ENCODE data around the gene CEP43.
A peak's percentile ranks its signal among the peaks of the same experiment; 100 is the strongest.

CEP43 gene

GRCh38 chr6:167013067-167013466 lies 13.9 kb downstream of the CEP43 start:
- Histone ChIP-seq H2BK120ac (ENCODE audit: low read depth, low read length) (no peak overlapping the region), H3K4me2 (ENCODE audit: low read length, poor library complexity, severe bottlenecking) (no peak overlapping the region), H2BK5ac (ENCODE audit: low read depth, low read length, poor library complexity, severe bottlenecking) (no peak overlapping the region), H2AFZ (ENCODE audit: low read depth, low read length) (no peak overlapping the region), H3K9me3 (ENCODE audit: control insufficient read depth, low read length) (no peaks in the 10 kb centered on the region), H3K4ac (ENCODE audit: low read depth in 1 of 2, low read length in 2 of 2) (no peak overlapping the region), H3K14ac (ENCODE audit: low read length in 2 of 2) (no peak overlapping the region), H2AK5ac (ENCODE audit: low read length, severe bottlenecking) (no peak overlapping the region), H4K8ac (ENCODE audit: low read length) (no peak overlapping the region), H3K27me3 (ENCODE audit: control insufficient read depth in 1 of 2, insufficient read depth in 1 of 2, low read length in 2 of 2) (no peaks in the 10 kb centered on the region), H3K9ac (ENCODE audit: low read length) (no peak overlapping the region), H3K4me1 (ENCODE audit: control insufficient read depth, insufficient read depth, low read depth, low read length) (no peaks in the 10 kb centered on the region), H3K18ac (ENCODE audit: low read depth in 1 of 2, low read length in 2 of 2) (no peak overlapping the region), H3K36me3 (ENCODE audit: control insufficient read depth in 1 of 2, insufficient read depth in 2 of 2, low read depth in 1 of 2, low read length in 2 of 2) (peaks cover 23 to 58% of the 10 kb centered on the region in 2 experiments), H3K27ac (ENCODE audit: low read length, poor library complexity, severe bottlenecking) (no peak overlapping the region), H4K91ac (ENCODE audit: low read length) (no peak overlapping the region), H2BK12ac (ENCODE audit: low read length in 2 of 2) (no peak overlapping the region), H2BK15ac (ENCODE audit: low read depth, poor library complexity, severe bottlenecking) (no peak overlapping the region), H3K23ac (ENCODE audit: low read length in 2 of 2) (no peak overlapping the region), H3K4me3 (ENCODE audit: insufficient read depth in 1 of 2, low read depth in 1 of 2, low read length in 2 of 2) (no peak overlapping the region), H3K79me1 (replicated peaks; ENCODE audit: low read length, poor library complexity, severe bottlenecking) (peaks cover 21% of the 10 kb centered on the region)
- no peak for DNase-seq
- WGBS, result 92% methylated on average over 1 of the region's 1 CpG

- Histone ChIP-seq H2AFZ (ENCODE audit: low read depth, low read length) (no peak overlapping the region), H4K91ac (ENCODE audit: low read length) (no peak overlapping the region), H3K4me3 (ENCODE audit: insufficient read depth in 1 of 2, low read depth in 1 of 2, low read length in 2 of 2) (no peak overlapping the region), H3K79me1 (replicated peaks; ENCODE audit: low read length, poor library complexity, severe bottlenecking) (peaks cover 21% of the 10 kb centered on the region), H3K4me1 (ENCODE audit: control insufficient read depth, insufficient read depth, low read depth, low read length) (no peaks in the 10 kb centered on the region), H3K14ac (ENCODE audit: low read length in 2 of 2) (no peak overlapping the region), H3K23ac (ENCODE audit: low read length in 2 of 2) (no peak overlapping the region), H3K4me2 (ENCODE audit: low read length, poor library complexity, severe bottlenecking) (no peak overlapping the region), H3K18ac (ENCODE audit: low read depth in 1 of 2, low read length in 2 of 2) (no peak overlapping the region), H2BK5ac (ENCODE audit: low read depth, low read length, poor library complexity, severe bottlenecking) (no peak overlapping the region), H3K27ac (ENCODE audit: low read length, poor library complexity, severe bottlenecking) (no peak overlapping the region), H3K4ac (ENCODE audit: low read depth in 1 of 2, low read length in 2 of 2) (no peak overlapping the region), H3K36me3 (ENCODE audit: control insufficient read depth in 1 of 2, insufficient read depth in 2 of 2, low read depth in 1 of 2, low read length in 2 of 2) (peaks cover 24 to 60% of the 10 kb centered on the region in 2 experiments), H2BK15ac (ENCODE audit: low read depth, poor library complexity, severe bottlenecking) (no peak overlapping the region), H4K8ac (ENCODE audit: low read length) (no peak overlapping the region), H3K9ac (ENCODE audit: low read length) (no peak overlapping the region), H3K27me3 (ENCODE audit: control insufficient read depth in 1 of 2, insufficient read depth in 1 of 2, low read length in 2 of 2) (no peaks in the 10 kb centered on the region), H3K9me3 (ENCODE audit: control insufficient read depth, low read length) (no peaks in the 10 kb centered on the region), H2BK120ac (ENCODE audit: low read depth, low read length) (no peak overlapping the region), H2BK12ac (ENCODE audit: low read length in 2 of 2) (no peak overlapping the region), H2AK5ac (ENCODE audit: low read length, severe bottlenecking) (no peak overlapping the region)
- 100% methylated on average over 3 of the region's 4 CpGs for WGBS
- DNase-seq, result no peak
Measured at GRCh38 chr6:167013946-167014345, 14.7 kb downstream of the CEP43 start.

DNA sequence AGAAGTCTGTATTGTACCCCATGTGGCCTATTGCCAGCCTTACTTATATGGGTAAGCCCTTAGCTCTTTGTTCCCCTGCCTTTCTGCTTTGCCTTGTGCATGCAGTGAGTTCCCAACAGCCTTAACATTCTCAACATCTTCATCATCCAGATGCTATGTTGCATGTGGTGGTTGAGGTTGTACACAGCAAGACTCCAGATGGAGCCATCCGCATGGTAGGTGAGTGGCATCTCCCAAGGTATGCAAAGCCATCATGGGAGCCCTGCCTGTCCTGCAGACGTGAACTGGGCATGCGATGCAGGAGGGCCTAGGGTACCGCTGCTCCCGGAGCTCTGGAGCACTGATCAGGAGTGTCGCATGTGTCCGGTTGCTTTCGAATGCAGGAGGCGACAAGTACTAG lies 16.1 kb downstream of the CEP43 start:
- WGBS, result 97% methylated on average over 5 of the region's 9 CpGs
- Histone ChIP-seq H3K79me1 (replicated peaks; ENCODE audit: low read length, poor library complexity, severe bottlenecking) (peaks cover 22% of the 10 kb centered on the region), H3K23ac (ENCODE audit: low read length in 2 of 2) (no peak overlapping the region)

GRCh38 chr6:167020206-167020605 lies 21.0 kb downstream of the CEP43 start:
- Histone ChIP-seq H3K4ac (ENCODE audit: low read depth in 1 of 2, low read length in 2 of 2) (no peak overlapping the region), H3K27me3 (ENCODE audit: control insufficient read depth in 1 of 2, insufficient read depth in 1 of 2, low read length in 2 of 2) (no peaks in the 10 kb centered on the region), H3K9me3 (ENCODE audit: control insufficient read depth, low read length) (no peaks in the 10 kb centered on the region), H3K4me3 (ENCODE audit: insufficient read depth in 1 of 2, low read depth in 1 of 2, low read length in 2 of 2) (no peak overlapping the region), H3K9ac (ENCODE audit: low read length) (no peak overlapping the region), H3K18ac (ENCODE audit: low read depth in 1 of 2, low read length in 2 of 2) (no peak overlapping the region), H2BK120ac (ENCODE audit: low read depth, low read length) (no peak overlapping the region), H4K91ac (ENCODE audit: low read length) (no peak overlapping the region), H3K23ac (ENCODE audit: low read length in 2 of 2) (no peak overlapping the region), H3K36me3 (ENCODE audit: control insufficient read depth in 1 of 2, insufficient read depth in 2 of 2, low read depth in 1 of 2, low read length in 2 of 2) (peaks cover 22 to 60% of the 10 kb centered on the region in 2 experiments), H2BK15ac (ENCODE audit: low read depth, poor library complexity, severe bottlenecking) (no peak overlapping the region), H3K79me1 (replicated peaks; ENCODE audit: low read length, poor library complexity, severe bottlenecking) (peaks cover 22% of the 10 kb centered on the region), H4K8ac (ENCODE audit: low read length) (no peak overlapping the region), H2AK5ac (ENCODE audit: low read length, severe bottlenecking) (no peak overlapping the region), H3K27ac (ENCODE audit: low read length, poor library complexity, severe bottlenecking) (no peak overlapping the region), H2BK12ac (ENCODE audit: low read length in 2 of 2) (no peak overlapping the region), H3K4me1 (ENCODE audit: control insufficient read depth, insufficient read depth, low read depth, low read length) (no peaks in the 10 kb centered on the region), H3K4me2 (ENCODE audit: low read length, poor library complexity, severe bottlenecking) (no peak overlapping the region), H2BK5ac (ENCODE audit: low read depth, low read length, poor library complexity, severe bottlenecking) (no peak overlapping the region), H3K14ac (ENCODE audit: low read length in 2 of 2) (no peak overlapping the region), H2AFZ (ENCODE audit: low read depth, low read length) (no peak overlapping the region)
- DNase-seq, result no peak
- WGBS, result 100% methylated on average over 1 of the region's 3 CpGs

More for the DNA sequence above, 16.1 kb downstream of the CEP43 start:
- no peak overlapping the region for H2BK15ac ChIP-seq (ENCODE audit: low read depth, poor library complexity, severe bottlenecking)
- H2AK5ac ChIP-seq (ENCODE audit: low read length, severe bottlenecking), result no peak overlapping the region
- no peaks in the 10 kb centered on the region for H3K9me3 ChIP-seq (ENCODE audit: control insufficient read depth, low read length)
- H3K18ac ChIP-seq (ENCODE audit: low read depth in 1 of 2, low read length in 2 of 2), result no peak overlapping the region
- H2BK120ac ChIP-seq (ENCODE audit: low read depth, low read length), result no peak overlapping the region
- DNase-seq, result no peak
- no peak overlapping the region for H3K4me2 ChIP-seq (ENCODE audit: low read length, poor library complexity, severe bottlenecking)
- no peak overlapping the region for H3K9ac ChIP-seq (ENCODE audit: low read length)
- H2AFZ ChIP-seq (ENCODE audit: low read depth, low read length), result no peak overlapping the region
- peak overlapping the region; percentile 7 for H4K91ac ChIP-seq (ENCODE audit: low read length)
- H3K14ac ChIP-seq (ENCODE audit: low read length in 2 of 2), result no peak overlapping the region
- H3K4me1 ChIP-seq (ENCODE audit: control insufficient read depth, insufficient read depth, low read depth, low read length), result no peaks in the 10 kb centered on the region
- no peak overlapping the region for H3K4ac ChIP-seq (ENCODE audit: low read depth in 1 of 2, low read length in 2 of 2)
- H3K36me3 ChIP-seq (ENCODE audit: control insufficient read depth in 1 of 2, insufficient read depth in 2 of 2, low read depth in 1 of 2, low read length in 2 of 2), result peaks cover 22 to 64% of the 10 kb centered on the region in 2 experiments
- no peak overlapping the region for H3K4me3 ChIP-seq (ENCODE audit: insufficient read depth in 1 of 2, low read depth in 1 of 2, low read length in 2 of 2)
- H3K27me3 ChIP-seq (ENCODE audit: control insufficient read depth in 1 of 2, insufficient read depth in 1 of 2, low read length in 2 of 2), result no peaks in the 10 kb centered on the region
- no peak overlapping the region for H2BK12ac ChIP-seq (ENCODE audit: low read length in 2 of 2)
- peak overlapping the region; percentile 27 for H4K8ac ChIP-seq (ENCODE audit: low read length)
- no peak overlapping the region for H3K27ac ChIP-seq (ENCODE audit: low read length, poor library complexity, severe bottlenecking)
- H2BK5ac ChIP-seq (ENCODE audit: low read depth, low read length, poor library complexity, severe bottlenecking), result no peak overlapping the region
